Liver (tissue), 9 donors: ENCODE results near the gene FUBP3. TPM values are rescaled to one million over a fixed set of nuclear protein-coding genes. Genes with fewer than 3 reads are reported as not detected.

ENCODE experiments used
- DNase-seq: peaks from one replicate; pipeline ENCODE4 v3.0.0-alpha.2; 2017; ENCODE audit warnings: low spot score
- H3K27ac ChIP-seq, 2 donors: one replicate each; pipeline ENCODE4 v1.7.0; 2013; ENCODE audit warnings: inconsistent platforms in 2 of 2, low read length in 2 of 2, control low read depth in 1 of 2, low read depth in 1 of 2, mild to moderate bottlenecking in 1 of 2
- H3K27me3 ChIP-seq, 4 donors: one replicate each; pipeline versions ENCODE4 v1.6.1 to v1.7.0; 2013; ENCODE audit warnings: low read length in 3 of 4, inconsistent platforms in 1 of 4, mild to moderate bottlenecking in 1 of 4, moderate library complexity in 1 of 4; ENCODE audit not compliant: control insufficient read depth in 4 of 4, insufficient read depth in 4 of 4
- H3K36me3 ChIP-seq, 4 donors: one replicate each; pipeline versions ENCODE4 v1.6.1 to v1.7.0; 2013; ENCODE audit warnings: low read length in 3 of 4, mild to moderate bottlenecking in 3 of 4, low read depth in 1 of 4, moderate library complexity in 1 of 4; ENCODE audit not compliant: control insufficient read depth in 4 of 4, insufficient read depth in 3 of 4
- H3K4me1 ChIP-seq, 4 donors: one replicate each; pipeline versions ENCODE4 v1.6.1 to v1.7.0; 2013; ENCODE audit warnings: low read length in 3 of 4, mild to moderate bottlenecking in 3 of 4, moderate library complexity in 1 of 4; ENCODE audit not compliant: control insufficient read depth in 4 of 4, insufficient read depth in 4 of 4
- H3K4me3 ChIP-seq, 3 donors: one replicate each; pipeline versions ENCODE4 v1.6.1 to v1.7.0; 2013; ENCODE audit warnings: low read length in 3 of 3, control low read depth in 1 of 3, low read depth in 1 of 3, mild to moderate bottlenecking in 1 of 3
- H3K9ac ChIP-seq, 2 donors: one replicate each; pipeline ENCODE4 v1.7.0; 2013; ENCODE audit warnings: low read length in 2 of 2, mild to moderate bottlenecking in 2 of 2, moderate library complexity in 2 of 2, control low read depth in 1 of 2, low read depth in 1 of 2
- H3K9me3 ChIP-seq, 4 donors: one replicate each; pipeline versions ENCODE4 v1.6.1 to v1.7.0; 2013; ENCODE audit warnings: low read length in 3 of 4; ENCODE audit not compliant: control insufficient read depth in 4 of 4
- ATF3 ChIP-seq: IDR thresholded peaks from 2 replicates; pipeline ENCODE4 v1.6.1; 2016; ENCODE audit warnings: antibody characterized with exemption
- EGR1 ChIP-seq, 2 donors: IDR thresholded peaks; 2 replicates each; pipeline ENCODE4 v1.6.1; 2016 to 2018; ENCODE audit warnings: antibody characterized with exemption in 2 of 2, low read depth in 2 of 2
- FOXA1 ChIP-seq: IDR thresholded peaks from 2 replicates; pipeline ENCODE4 v1.6.1; 2016; ENCODE audit warnings: antibody characterized with exemption
- FOXA2 ChIP-seq: IDR thresholded peaks from 2 replicates; pipeline ENCODE4 v1.6.1; 2016; ENCODE audit warnings: antibody characterized with exemption
- GABPA ChIP-seq, 2 donors: IDR thresholded peaks in 1 of 2; conservative IDR thresholded peaks in 1 of 2; 2 replicates each; pipeline ENCODE4 v1.6.1; 2016; ENCODE audit warnings: antibody characterized with exemption in 2 of 2, mild to moderate bottlenecking in 1 of 2, moderate library complexity in 1 of 2
- HNF4A ChIP-seq, 2 donors: conservative IDR thresholded peaks; 2 replicates each; pipeline ENCODE4 v1.6.1; 2016; ENCODE audit warnings: antibody characterized with exemption in 2 of 2, mild to moderate bottlenecking in 2 of 2
- HNF4G ChIP-seq: IDR thresholded peaks from 2 replicates; pipeline ENCODE4 v1.6.1; 2016; ENCODE audit warnings: antibody characterized with exemption
- JUND ChIP-seq, 2 donors: IDR thresholded peaks; 2 replicates each; pipeline ENCODE4 v1.6.1; 2016; ENCODE audit warnings: antibody characterized with exemption in 2 of 2
- MAX ChIP-seq: IDR thresholded peaks from 2 replicates; pipeline ENCODE4 v1.6.1; 2016; ENCODE audit warnings: antibody characterized with exemption
- NR2F2 ChIP-seq: IDR thresholded peaks from 2 replicates; pipeline ENCODE4 v1.6.1; 2016; ENCODE audit warnings: antibody characterized with exemption
- RAD21 ChIP-seq, 2 donors: IDR thresholded peaks; 2 replicates each; pipeline ENCODE4 v1.6.1; 2016; ENCODE audit warnings: antibody characterized with exemption in 2 of 2, mild to moderate bottlenecking in 2 of 2
- REST ChIP-seq: IDR thresholded peaks from 2 replicates; pipeline ENCODE4 v1.6.1; 2016; ENCODE audit warnings: antibody characterized with exemption, mild to moderate bottlenecking
- RXRA ChIP-seq, 2 donors: IDR thresholded peaks; 2 replicates each; pipeline ENCODE4 v1.6.1; 2017 to 2018; ENCODE audit warnings: antibody characterized with exemption in 2 of 2, mild to moderate bottlenecking in 1 of 2
- SP1 ChIP-seq: IDR thresholded peaks from 2 replicates; pipeline ENCODE4 v1.6.1; 2018; ENCODE audit warnings: antibody characterized with exemption, mild to moderate bottlenecking
- TAF1 ChIP-seq: conservative IDR thresholded peaks from 2 replicates; pipeline ENCODE4 v1.6.1; 2016; ENCODE audit warnings: antibody characterized with exemption, mild to moderate bottlenecking
- YY1 ChIP-seq: IDR thresholded peaks from 2 replicates; pipeline ENCODE4 v1.6.1; 2016; ENCODE audit warnings: antibody characterized with exemption, mild to moderate bottlenecking
- ZBTB33 ChIP-seq: IDR thresholded peaks from 2 replicates; pipeline ENCODE4 v1.6.1; 2016; ENCODE audit warnings: antibody characterized with exemption
- WGBS: extraction: QIAGEN DNeasy Blood & Tissue Kit; methylation state at CpG from one replicate; pipeline ENCODE4 v1.1.7; 2013; 5-methylcytosine and 5-hydroxymethylcytosine counted together
- polyA plus RNA-seq, 2 donors: library from polyadenylated mRNA; stranded (reverse) in 1 of 2; unstranded in 1 of 2; fragments of 200-250 nt in 1 of 2; fragments of >200 nt in 1 of 2; fragmentation: Nextera tagmentation in 1 of 2; extraction: Ambion mirVana in 1 of 2; gene quantifications; one replicate each; pipeline versions ENCODE4 v1.2.1 to v1.2.3, GENCODE V29; 2013 to 2015
- total RNA-seq, 2 donors: library from RNA; depleted of rRNA; stranded (reverse); fragments of >200 nt; gene quantifications; one replicate each; pipeline ENCODE4 v1.2.3, GENCODE V29; 2014
- TF ChIP-seq, protein P1 (sequence below): fragments of 150-350 bp; IDR thresholded peaks from 2 replicates; pipeline ENCODE4 v1.5.1; 2017; ENCODE audit warnings: improper control_type of control experiment, low read depth, low read length; ENCODE audit not compliant: missing input control
- donor health status: healthy.
- donor health status: healthy.
- donor health status: healthy.
- donor health status: healthy.
- donor health status: healthy.

FUBP3 gene
- total and polyA plus RNA-seq, 4 donors: 16.1 to 39.0 (median 24.8) TPM

- Histone ChIP-seq H3K27me3 (peaks cover 7 to 28% (median 11%) of the 10 kb centered on the region in 4 donors), H3K27ac (no peak overlapping the region), H3K9ac (no peak overlapping the region), H3K36me3 (no peaks in the 10 kb centered on the region), H3K4me1 (peaks cover 14 to 53% (median 22%) of the 10 kb centered on the region in 4 donors), H3K9me3 (no peaks in the 10 kb centered on the region), H3K4me3 (peak overlapping the region in 1 of 3 donors; percentile 16)
- no peak for DNase-seq
- WGBS: 5% methylated on average over 65 of the region's 65 CpGs
- no peak for TF ChIP-seq RXRA (IDR thresholded peaks at IDR 0.05)
- no peak for TF ChIP-seq JUND (IDR thresholded peaks at IDR 0.05)
- TF ChIP-seq FOXA1: no peak
- TF ChIP-seq TAF1: no peak
- TF ChIP-seq ATF3: no peak
- no peak for TF ChIP-seq GABPA (IDR thresholded peaks at IDR 0.05 in 1 of 2, conservative IDR thresholded peaks at IDR 0.05 in 1 of 2)
- TF ChIP-seq HNF4A (conservative IDR thresholded peaks at IDR 0.05): no peak
- no peak for TF ChIP-seq SP1
- no peak for TF ChIP-seq NR2F2
- TF ChIP-seq, protein P1, sequence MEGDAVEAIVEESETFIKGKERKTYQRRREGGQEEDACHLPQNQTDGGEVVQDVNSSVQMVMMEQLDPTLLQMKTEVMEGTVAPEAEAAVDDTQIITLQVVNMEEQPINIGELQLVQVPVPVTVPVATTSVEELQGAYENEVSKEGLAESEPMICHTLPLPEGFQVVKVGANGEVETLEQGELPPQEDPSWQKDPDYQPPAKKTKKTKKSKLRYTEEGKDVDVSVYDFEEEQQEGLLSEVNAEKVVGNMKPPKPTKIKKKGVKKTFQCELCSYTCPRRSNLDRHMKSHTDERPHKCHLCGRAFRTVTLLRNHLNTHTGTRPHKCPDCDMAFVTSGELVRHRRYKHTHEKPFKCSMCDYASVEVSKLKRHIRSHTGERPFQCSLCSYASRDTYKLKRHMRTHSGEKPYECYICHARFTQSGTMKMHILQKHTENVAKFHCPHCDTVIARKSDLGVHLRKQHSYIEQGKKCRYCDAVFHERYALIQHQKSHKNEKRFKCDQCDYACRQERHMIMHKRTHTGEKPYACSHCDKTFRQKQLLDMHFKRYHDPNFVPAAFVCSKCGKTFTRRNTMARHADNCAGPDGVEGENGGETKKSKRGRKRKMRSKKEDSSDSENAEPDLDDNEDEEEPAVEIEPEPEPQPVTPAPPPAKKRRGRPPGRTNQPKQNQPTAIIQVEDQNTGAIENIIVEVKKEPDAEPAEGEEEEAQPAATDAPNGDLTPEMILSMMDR: no peak
- TF ChIP-seq HNF4G: no peak
- TF ChIP-seq MAX: no peak
- no peak for TF ChIP-seq RAD21 (IDR thresholded peaks at IDR 0.05)
- TF ChIP-seq REST: no peak
- TF ChIP-seq ZBTB33: no peak
- no peak for TF ChIP-seq YY1
- no peak for TF ChIP-seq FOXA2
- TF ChIP-seq EGR1 (IDR thresholded peaks at IDR 0.05; ENCODE audit: low read depth in 2 of 2): no peak
These were observed 84.0 kb downstream of the FUBP3 start for GRCh38 chr9:130663258-130663976.
